ENCODE results near the gene TMEM115. TPM values are rescaled to one million over a fixed set of nuclear protein-coding genes. Genes with fewer than 3 reads are reported as not detected.
A peak's percentile ranks its signal among the peaks of the same experiment; 100 is the strongest.

Gene TMEM115
- total and polyA plus RNA-seq, 9 of the 15 experiments (the other 6 are each of a cell fraction or from before 2014, with no cell fraction given), result 1.6 to 26.9 (median 14.1) TPM

DNA sequence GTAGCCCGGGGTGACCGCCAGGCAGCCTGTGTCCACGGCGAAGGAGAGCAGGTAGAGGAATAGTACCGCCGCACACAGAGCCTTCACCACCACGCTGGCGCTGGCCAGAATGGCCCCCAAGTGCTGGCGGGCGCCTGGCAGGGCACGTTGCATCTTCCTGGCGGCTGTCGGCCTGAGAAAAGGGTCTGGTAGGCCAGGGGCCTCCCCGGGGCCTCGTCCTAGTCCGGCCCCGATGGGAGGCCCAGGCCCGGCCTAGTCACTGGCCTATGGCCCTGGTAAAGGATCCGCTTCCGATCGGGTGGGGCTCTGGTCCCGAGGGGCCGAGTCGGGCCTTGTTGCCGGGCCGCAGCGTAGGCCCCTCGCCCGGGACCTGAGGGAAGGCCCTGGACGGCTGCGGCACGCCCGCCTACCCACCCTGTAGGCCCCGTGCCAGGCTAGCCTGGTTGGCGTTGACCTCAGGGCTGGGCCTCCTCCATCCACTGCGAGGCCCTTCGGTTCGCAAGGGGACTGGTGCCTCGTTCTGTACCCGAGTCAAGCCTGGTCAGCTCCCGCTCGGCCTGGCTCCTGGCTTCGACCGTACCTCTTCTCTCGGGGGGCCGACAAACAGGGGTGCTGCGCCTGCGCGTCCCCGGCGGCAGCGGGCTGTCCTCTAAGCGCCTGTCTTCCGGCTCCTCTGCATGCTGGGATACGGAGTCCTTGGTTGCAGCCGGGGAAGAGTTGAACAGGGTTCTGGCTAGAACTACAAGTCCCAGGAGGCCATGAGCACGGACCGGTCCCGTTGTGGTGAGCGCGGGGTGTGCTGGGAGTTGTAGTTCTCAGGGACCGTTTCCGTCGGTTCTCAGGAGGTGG lies at the start of gene TMEM115 (continued):
- TF ChIP-seq ESRRA (IDR thresholded peaks at IDR 0.05; ENCODE audit: borderline replicate concordance, low read depth) (peak; percentile 77; the same call in 1 of the 2 replicates), ZNF668 (CRISPR knock-in tag; IDR thresholded peaks at IDR 0.05) (no peak)

DNA sequence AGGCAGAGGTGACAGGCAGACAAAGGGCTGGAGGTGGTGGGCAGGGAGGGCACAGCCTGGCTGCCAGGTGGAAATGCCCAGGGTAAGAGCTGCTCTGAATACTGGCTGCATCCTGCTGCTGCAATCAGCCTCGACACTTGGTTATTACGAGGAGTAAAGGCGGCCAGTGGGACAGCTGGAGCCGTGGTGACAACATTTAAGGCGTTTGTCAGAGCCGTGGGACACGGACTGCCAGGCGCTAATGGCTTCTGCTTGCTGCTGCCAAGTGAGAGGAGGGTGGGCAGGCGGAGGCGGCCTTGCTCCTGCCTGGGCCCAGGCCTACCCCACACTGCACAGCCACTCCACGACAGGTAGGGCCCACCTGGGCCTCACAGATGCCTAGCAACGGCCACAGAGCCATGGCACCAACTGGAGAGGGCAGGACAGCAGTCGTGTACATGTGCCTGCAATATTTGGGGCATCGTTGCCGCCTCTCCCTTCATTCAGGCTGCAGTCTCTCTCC lies 49.2 kb upstream of the TMEM115 start:
- H3K4me3 ChIP-seq, result no peak overlapping the region
- H3K27me3 ChIP-seq (ENCODE audit: control insufficient read depth in 2 of 2, insufficient read depth in 2 of 2, low read length in 2 of 2), result peaks cover 0 to 17% of the 10 kb centered on the region in 2 experiments; a peak in 2 of 5 replicates
- BruUV-seq (replicated peaks), result no TSS peak
- POLR2A ChIA-PET, result interaction anchor here (0.7 kb wide), 1 partner anchor 14 kb away, joined by 3 read pairs; no protein-coding TSS in a partner anchor
- no peak overlapping the region for H3K4me2 ChIP-seq (ENCODE audit: insufficient read depth, low read length)
- ATAC-seq, result no peak
- H3K36me3 ChIP-seq (ENCODE audit: control insufficient read depth, insufficient read depth, low read length), result no peaks in the 10 kb centered on the region
- in situ Hi-C loops (cut with MboI), result no loop called here
- CTCF ChIA-PET (ENCODE audit: low intra/inter-chr PET ratio), result no interaction called here
- H3K4me1 ChIP-seq (replicated peaks in 1 of 2; ENCODE audit: control insufficient read depth in 2 of 2, insufficient read depth in 2 of 2, low read length in 2 of 2), result no peaks in the 10 kb centered on the region; a peak in 1 of 5 replicates
- intact Hi-C loops (cut with micrococcal nuclease), result no loop called here
- no peaks in the 10 kb centered on the region for H3K9me1 ChIP-seq (ENCODE audit: control insufficient read depth, insufficient read depth, low read length)
- under 1% methylated on average over 15 of the region's 15 CpGs for WGBS (ENCODE audit: insufficient coverage, low coverage, missing lambda C conversion rate)
- H4K20me1 ChIP-seq (replicated peaks; ENCODE audit: control insufficient read depth, insufficient read depth, low read length), result peaks cover 5% of the 10 kb centered on the region; the same call in 1 of the 2 replicates
- H3K79me2 ChIP-seq (ENCODE audit: control insufficient read depth, insufficient read depth, low read length), result no peaks in the 10 kb centered on the region
- TF ChIP-seq, protein P1, sequence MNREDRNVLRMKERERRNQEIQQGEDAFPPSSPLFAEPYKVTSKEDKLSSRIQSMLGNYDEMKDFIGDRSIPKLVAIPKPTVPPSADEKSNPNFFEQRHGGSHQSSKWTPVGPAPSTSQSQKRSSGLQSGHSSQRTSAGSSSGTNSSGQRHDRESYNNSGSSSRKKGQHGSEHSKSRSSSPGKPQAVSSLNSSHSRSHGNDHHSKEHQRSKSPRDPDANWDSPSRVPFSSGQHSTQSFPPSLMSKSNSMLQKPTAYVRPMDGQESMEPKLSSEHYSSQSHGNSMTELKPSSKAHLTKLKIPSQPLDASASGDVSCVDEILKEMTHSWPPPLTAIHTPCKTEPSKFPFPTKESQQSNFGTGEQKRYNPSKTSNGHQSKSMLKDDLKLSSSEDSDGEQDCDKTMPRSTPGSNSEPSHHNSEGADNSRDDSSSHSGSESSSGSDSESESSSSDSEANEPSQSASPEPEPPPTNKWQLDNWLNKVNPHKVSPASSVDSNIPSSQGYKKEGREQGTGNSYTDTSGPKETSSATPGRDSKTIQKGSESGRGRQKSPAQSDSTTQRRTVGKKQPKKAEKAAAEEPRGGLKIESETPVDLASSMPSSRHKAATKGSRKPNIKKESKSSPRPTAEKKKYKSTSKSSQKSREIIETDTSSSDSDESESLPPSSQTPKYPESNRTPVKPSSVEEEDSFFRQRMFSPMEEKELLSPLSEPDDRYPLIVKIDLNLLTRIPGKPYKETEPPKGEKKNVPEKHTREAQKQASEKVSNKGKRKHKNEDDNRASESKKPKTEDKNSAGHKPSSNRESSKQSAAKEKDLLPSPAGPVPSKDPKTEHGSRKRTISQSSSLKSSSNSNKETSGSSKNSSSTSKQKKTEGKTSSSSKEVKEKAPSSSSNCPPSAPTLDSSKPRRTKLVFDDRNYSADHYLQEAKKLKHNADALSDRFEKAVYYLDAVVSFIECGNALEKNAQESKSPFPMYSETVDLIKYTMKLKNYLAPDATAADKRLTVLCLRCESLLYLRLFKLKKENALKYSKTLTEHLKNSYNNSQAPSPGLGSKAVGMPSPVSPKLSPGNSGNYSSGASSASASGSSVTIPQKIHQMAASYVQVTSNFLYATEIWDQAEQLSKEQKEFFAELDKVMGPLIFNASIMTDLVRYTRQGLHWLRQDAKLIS (CRISPR knock-in tag; IDR thresholded peaks at IDR 0.05), result no peak
- no peak for TF ChIP-seq SMARCB1 (IDR thresholded peaks at IDR 0.05; ENCODE audit: insufficient read length, low read depth)
- TF ChIP-seq, protein P2, sequence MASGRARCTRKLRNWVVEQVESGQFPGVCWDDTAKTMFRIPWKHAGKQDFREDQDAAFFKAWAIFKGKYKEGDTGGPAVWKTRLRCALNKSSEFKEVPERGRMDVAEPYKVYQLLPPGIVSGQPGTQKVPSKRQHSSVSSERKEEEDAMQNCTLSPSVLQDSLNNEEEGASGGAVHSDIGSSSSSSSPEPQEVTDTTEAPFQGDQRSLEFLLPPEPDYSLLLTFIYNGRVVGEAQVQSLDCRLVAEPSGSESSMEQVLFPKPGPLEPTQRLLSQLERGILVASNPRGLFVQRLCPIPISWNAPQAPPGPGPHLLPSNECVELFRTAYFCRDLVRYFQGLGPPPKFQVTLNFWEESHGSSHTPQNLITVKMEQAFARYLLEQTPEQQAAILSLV (tag; IDR thresholded peaks at IDR 0.05), result no peak
- TF ChIP-seq CBX3 (IDR thresholded peaks at IDR 0.05; ENCODE audit: borderline replicate concordance in 1 of 2, low read length in 2 of 2), result no peak
- no peak for TF ChIP-seq MED1 (CRISPR knock-in tag; IDR thresholded peaks at IDR 0.05; ENCODE audit: borderline replicate concordance)
- TF ChIP-seq ZNF184 (CRISPR knock-in tag; IDR thresholded peaks at IDR 0.05), result no peak
- TF ChIP-seq CBX5 (IDR thresholded peaks at IDR 0.05; ENCODE audit: borderline replicate concordance, low read depth), result no peak
- TF ChIP-seq PHB (CRISPR knock-in tag; IDR thresholded peaks at IDR 0.05), result no peak
- no peak for TF ChIP-seq PTTG1 (tag; IDR thresholded peaks at IDR 0.05; ENCODE audit: low read depth)
- no peak overlapping the region for H3K9ac ChIP-seq (ENCODE audit: insufficient read depth in 1 of 2, low read depth in 2 of 2, low read length in 2 of 2)
- H3K9me3 ChIP-seq (replicated peaks; ENCODE audit: control insufficient read depth, insufficient read depth, low read depth, low read length), result no peaks in the 10 kb centered on the region
- DNase-seq (ENCODE audit: extremely low read depth in 1 of 4, low spot score in 3 of 4), result no peak
- FAIRE-seq, result no peak
- H3K27ac ChIP-seq (ENCODE audit: extremely low read depth, low read depth, low read length), result no peak overlapping the region
- no peak overlapping the region for H2AFZ ChIP-seq (ENCODE audit: low read depth, low read length)
